H9 (cell line): ENCODE data around the gene IFT52. TPM values are rescaled to one million over a fixed set of nuclear protein-coding genes. Genes with fewer than 3 reads are reported as not detected.

ENCODE experiments used
- DNase-seq: peaks from one replicate; pipeline ENCODE4 v3.0.0-alpha.2; 2017
- H2AFZ ChIP-seq: one replicate; pipeline ENCODE4 v1.6.1; 2013; ENCODE audit warnings: mild to moderate bottlenecking, low read length, control low read depth, moderate library complexity
- H2AK5ac ChIP-seq: 2 replicates; pipeline ENCODE4 v1.6.1; 2013; ENCODE audit warnings: low read length, control low read depth, mixed read lengths; ENCODE audit not compliant: insufficient read length
- H2BK120ac ChIP-seq: one replicate; pipeline ENCODE4 v1.6.1; 2013; ENCODE audit warnings: low read depth, mild to moderate bottlenecking, low read length, control low read depth, inconsistent platforms; ENCODE audit not compliant: poor library complexity, severe bottlenecking
- H2BK12ac ChIP-seq: 2 replicates; pipeline ENCODE4 v1.6.1; 2013; ENCODE audit warnings: low read length, control low read depth, mixed read lengths, low read depth; ENCODE audit not compliant: insufficient read length
- H2BK15ac ChIP-seq: 2 replicates; pipeline ENCODE4 v1.6.1; 2013; ENCODE audit warnings: low read depth, low read length, control low read depth
- H2BK20ac ChIP-seq: one replicate; pipeline ENCODE4 v1.6.1; 2013; ENCODE audit warnings: low read depth, mild to moderate bottlenecking, low read length, control low read depth, inconsistent platforms; ENCODE audit not compliant: poor library complexity, severe bottlenecking
- H2BK5ac ChIP-seq: 2 replicates; pipeline ENCODE4 v1.6.1; 2013; ENCODE audit warnings: low read length, control low read depth, mixed read lengths; ENCODE audit not compliant: insufficient read length
- H3K14ac ChIP-seq: 2 replicates; pipeline ENCODE4 v1.6.1; 2013; ENCODE audit warnings: low read length, control low read depth; ENCODE audit not compliant: insufficient read depth
- H3K18ac ChIP-seq: 2 replicates; pipeline ENCODE4 v1.6.1; 2013; ENCODE audit warnings: low read depth, mild to moderate bottlenecking, mixed read lengths, low read length, control low read depth; ENCODE audit not compliant: insufficient read length
- H3K23ac ChIP-seq: 2 replicates; pipeline ENCODE4 v1.6.1; 2013; ENCODE audit warnings: low read length, control low read depth, mixed read lengths, low read depth; ENCODE audit not compliant: insufficient read length
- H3K23me2 ChIP-seq: 2 replicates; pipeline ENCODE4 v1.6.1; 2013; ENCODE audit warnings: low read depth, mild to moderate bottlenecking, mixed read lengths, low read length, control low read depth; ENCODE audit not compliant: insufficient read length, poor library complexity, severe bottlenecking
- H3K27ac ChIP-seq: 2 replicates; pipeline ENCODE4 v1.5.1; 2013; ENCODE audit warnings: low read length, control low read depth, mixed read lengths, low read depth; ENCODE audit not compliant: insufficient read length
- H3K27me3 ChIP-seq: 2 replicates; pipeline ENCODE4 v1.6.1; 2013; ENCODE audit warnings: low read length, control low read depth, inconsistent platforms; ENCODE audit not compliant: insufficient read depth
- H3K4ac ChIP-seq: 2 replicates; pipeline ENCODE4 v1.6.1; 2013; ENCODE audit warnings: low read depth, mild to moderate bottlenecking, control low read depth, inconsistent platforms, low read length, moderate library complexity
- H3K4me1 ChIP-seq: 2 replicates; pipeline ENCODE4 v1.6.1; 2013; ENCODE audit warnings: low read length, control low read depth, inconsistent platforms; ENCODE audit not compliant: insufficient read depth
- H3K4me2 ChIP-seq: 2 replicates; pipeline ENCODE4 v1.6.1; 2013; ENCODE audit warnings: low read length, control low read depth, mixed read lengths; ENCODE audit not compliant: insufficient read length, insufficient read depth
- H3K56ac ChIP-seq: 2 replicates; pipeline ENCODE4 v1.6.1; 2013; ENCODE audit warnings: low read depth, mild to moderate bottlenecking, mixed read lengths, low read length, control low read depth; ENCODE audit not compliant: insufficient read length
- H3K79me1 ChIP-seq: 2 replicates; pipeline ENCODE4 v1.6.1; 2013; ENCODE audit warnings: low read depth, mild to moderate bottlenecking, moderate library complexity, low read length, control low read depth, inconsistent platforms; ENCODE audit not compliant: insufficient read depth, poor library complexity, severe bottlenecking
- H3K79me2 ChIP-seq: 2 replicates; pipeline ENCODE4 v1.6.1; 2013; ENCODE audit warnings: low read length, control low read depth, inconsistent platforms; ENCODE audit not compliant: insufficient read depth
- H3K9ac ChIP-seq: 2 replicates; pipeline ENCODE4 v1.6.1; 2013; ENCODE audit warnings: low read length, control low read depth, mixed read lengths; ENCODE audit not compliant: insufficient read length; ENCODE audit errors: extremely low read depth
- H3K9me3 ChIP-seq: one replicate; pipeline ENCODE4 v1.6.1; 2013; ENCODE audit warnings: low read depth, low read length, inconsistent platforms; ENCODE audit not compliant: control insufficient read depth
- H3T11ph ChIP-seq: one replicate; pipeline ENCODE4 v1.6.1; 2013; ENCODE audit warnings: mild to moderate bottlenecking, low read length, control low read depth, inconsistent platforms
- H4K20me1 ChIP-seq: one replicate; pipeline ENCODE4 v1.6.1; 2013; ENCODE audit not compliant: control insufficient read depth, insufficient read length, insufficient read depth
- H4K5ac ChIP-seq: 2 replicates; pipeline ENCODE4 v1.6.1; 2013; ENCODE audit warnings: low read depth, mild to moderate bottlenecking, mixed read lengths, low read length, control low read depth; ENCODE audit not compliant: insufficient read length
- H4K8ac ChIP-seq: replicated peaks from 2 replicates; pipeline ENCODE4 v1.6.1; 2013; ENCODE audit warnings: low read length, control low read depth, mixed read lengths, low read depth; ENCODE audit not compliant: insufficient read length
- H4K91ac ChIP-seq: 2 replicates; pipeline ENCODE4 v1.6.1; 2013; ENCODE audit warnings: low read depth, mild to moderate bottlenecking, moderate library complexity, mixed read lengths, low read length, control low read depth; ENCODE audit not compliant: insufficient read length
- H3K27ac Mint-ChIP-seq, 3 experiments: 2 replicates in 2 of 3; 3 replicates in 1 of 3; pipeline ENCODE4 v1.8.0; 2020 to 2021; ENCODE audit warnings: mixed read lengths in 3 of 3, mild to moderate bottlenecking in 1 of 3, moderate library complexity in 1 of 3
- H3K27me3 Mint-ChIP-seq: 2 replicates; pipeline ENCODE4 v1.8.0; 2021; ENCODE audit warnings: low read depth, mild to moderate bottlenecking, moderate library complexity, mixed read lengths
- H3K36me3 Mint-ChIP-seq, 3 experiments: 2 replicates in 2 of 3; 3 replicates in 1 of 3; pipeline ENCODE4 v1.8.0; 2020 to 2021; ENCODE audit warnings: low read depth in 3 of 3, mixed read lengths in 3 of 3; ENCODE audit not compliant: insufficient read depth in 1 of 3
- H3K4me1 Mint-ChIP-seq, 2 experiments: 2 replicates each; pipeline ENCODE4 v1.8.0; 2020; ENCODE audit warnings: mixed read lengths in 2 of 2
- H3K4me3 Mint-ChIP-seq, 2 experiments: 2 replicates in 1 of 2; 3 replicates in 1 of 2; pipeline ENCODE4 v1.8.0; 2020 to 2021; ENCODE audit warnings: mild to moderate bottlenecking in 2 of 2, mixed read lengths in 2 of 2, moderate library complexity in 1 of 2
- H3K9me3 Mint-ChIP-seq, 2 experiments: 2 replicates in 1 of 2; 3 replicates in 1 of 2; pipeline ENCODE4 v1.8.0; 2020; ENCODE audit warnings: mild to moderate bottlenecking in 2 of 2, mixed read lengths in 2 of 2, moderate library complexity in 1 of 2
- WGBS: extraction: QIAGEN DNeasy Blood & Tissue Kit; methylation state at CpG from one replicate; pipeline ENCODE4 v1.1.7; 2013; ENCODE audit warnings: missing lambda C conversion rate, low lambda C conversion rate, mixed read lengths; ENCODE audit not compliant: insufficient read length; ENCODE audit errors: extremely low coverage; 5-methylcytosine and 5-hydroxymethylcytosine counted together
- total RNA-seq: library from RNA; stranded (reverse); gene quantifications from 2 replicates; pipeline ENCODE4 v1.2.1, GENCODE V29; 2021
- TF ChIP-seq, protein P1 (sequence below): fragments of 200-600 bp; sonication (generic); conservative IDR thresholded peaks from 3 replicates; pipeline ENCODE4 v1.8.0; 2021; ENCODE audit warnings: antibody characterized with exemption, mild to moderate bottlenecking

IFT52 gene
- total RNA-seq, 1 experiment from 2014 or later = 44.5 TPM

DNA sequence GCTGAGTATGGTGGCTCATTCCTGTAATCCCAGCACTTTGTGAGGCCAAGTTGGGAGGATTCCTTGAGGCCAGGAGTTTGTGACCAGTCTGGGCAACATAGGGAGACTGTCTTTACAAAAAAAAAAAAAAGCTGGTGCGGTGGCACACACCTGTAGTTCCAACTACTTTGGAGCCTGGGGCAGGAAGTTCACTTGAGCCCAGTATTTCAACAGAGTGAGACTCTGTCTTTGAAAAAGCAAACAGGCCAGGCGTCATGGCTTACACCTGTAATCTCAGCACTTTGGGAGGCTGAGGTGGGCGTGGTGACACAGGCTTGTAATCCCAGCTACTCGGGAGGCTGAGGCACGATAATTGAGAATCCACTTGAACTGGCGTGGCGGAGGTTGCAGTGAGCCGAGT is 104.8 kb downstream of the IFT52 start:
- Histone ChIP-seq H4K5ac (no peak overlapping the region), H2BK15ac (no peak overlapping the region), H2AK5ac (no peak overlapping the region), H3K4me1 (no peaks in the 10 kb centered on the region), H3K23ac (no peak overlapping the region), H2BK5ac (no peak overlapping the region), H3K27ac (no peak overlapping the region), H3K14ac (no peak overlapping the region), H3K9ac (no peak overlapping the region), H2BK12ac (no peak overlapping the region), H3K23me2 (no peaks in the 10 kb centered on the region), H3K79me2 (no peaks in the 10 kb centered on the region), H4K8ac (no peak overlapping the region), H3K4me2 (no peak overlapping the region), H3K27me3 (no peaks in the 10 kb centered on the region), H2BK20ac (no peak overlapping the region), H3K4ac (no peak overlapping the region), H2AFZ (no peak overlapping the region), H3K56ac (no peak overlapping the region), H3K79me1 (peaks cover 2% of the 10 kb centered on the region), H4K20me1 (no peaks in the 10 kb centered on the region), H3K18ac (no peak overlapping the region), H4K91ac (no peak overlapping the region), H2BK120ac (no peak overlapping the region), H3T11ph (no peak overlapping the region), H3K9me3 (no peaks in the 10 kb centered on the region)
- Mint-ChIP-seq H3K4me1 (no peaks in the 10 kb centered on the region), H3K4me3 (no peak overlapping the region), H3K27ac (no peak overlapping the region), H3K36me3 (peaks cover 34 to 59% (median 58%) of the 10 kb centered on the region in 3 experiments; a peak in 6 of 7 replicates), H3K9me3 (no peaks in the 10 kb centered on the region), H3K27me3 (no peaks in the 10 kb centered on the region)
- DNase-seq = no peak
- no CpG with 5 or more reads among the region's 8 CpGs for WGBS
- TF ChIP-seq, protein P1, sequence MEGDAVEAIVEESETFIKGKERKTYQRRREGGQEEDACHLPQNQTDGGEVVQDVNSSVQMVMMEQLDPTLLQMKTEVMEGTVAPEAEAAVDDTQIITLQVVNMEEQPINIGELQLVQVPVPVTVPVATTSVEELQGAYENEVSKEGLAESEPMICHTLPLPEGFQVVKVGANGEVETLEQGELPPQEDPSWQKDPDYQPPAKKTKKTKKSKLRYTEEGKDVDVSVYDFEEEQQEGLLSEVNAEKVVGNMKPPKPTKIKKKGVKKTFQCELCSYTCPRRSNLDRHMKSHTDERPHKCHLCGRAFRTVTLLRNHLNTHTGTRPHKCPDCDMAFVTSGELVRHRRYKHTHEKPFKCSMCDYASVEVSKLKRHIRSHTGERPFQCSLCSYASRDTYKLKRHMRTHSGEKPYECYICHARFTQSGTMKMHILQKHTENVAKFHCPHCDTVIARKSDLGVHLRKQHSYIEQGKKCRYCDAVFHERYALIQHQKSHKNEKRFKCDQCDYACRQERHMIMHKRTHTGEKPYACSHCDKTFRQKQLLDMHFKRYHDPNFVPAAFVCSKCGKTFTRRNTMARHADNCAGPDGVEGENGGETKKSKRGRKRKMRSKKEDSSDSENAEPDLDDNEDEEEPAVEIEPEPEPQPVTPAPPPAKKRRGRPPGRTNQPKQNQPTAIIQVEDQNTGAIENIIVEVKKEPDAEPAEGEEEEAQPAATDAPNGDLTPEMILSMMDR = no peak

Other genes with a start within 250 kb of the IFT52 start
- gene SRSF6, start 133.0 kb upstream of the IFT52 start, total RNA-seq = 336 and 340 TPM in 2 replicates
- gene L3MBTL1, start 83.2 kb upstream of the IFT52 start, total RNA-seq = 17.4 and 19.9 TPM in 2 replicates
- not detected in 2 replicates for gene SGK2, start 31.9 kb upstream of the IFT52 start, total RNA-seq
- gene MYBL2, start 76.2 kb downstream of the IFT52 start, total RNA-seq = 159 and 165 TPM in 2 replicates
- not detected in 2 replicates for gene GTSF1L, start 136.1 kb downstream of the IFT52 start, total RNA-seq